NCI-H510A treated with DMSO at 0.1 percent for 48 hours (cell line): ENCODE results near the gene CXCL11.
"Not testable (repeated sequence)": the region's sequence is repeated elsewhere in the genome, so short reads cannot be mapped to it uniquely, and the experiment has no call there.

Experiments
- DNase-seq: peaks from one replicate; lab custom pipeline; 2025; lab: John Stamatoyannopoulos, UW

CXCL11 gene

GRCh38 chr4:76035799-76036380 is at the start of gene CXCL11:
Gene CXCL11 (minus strand): TSS chr4:76036070. CDS start chr4:76035987, 83 bp downstream.
- DNase-seq = no peak

- DNase-seq = no peak
Measured at GRCh38 chr4:76084542-76084941, 48.7 kb upstream of the CXCL11 start.

GRCh38 chr4:76083386-76083988 is 47.6 kb upstream of the CXCL11 start:
- DNase-seq = no peak

GRCh38 chr4:76078033-76078613 is 42.3 kb upstream of the CXCL11 start:
- DNase-seq = no peak

GRCh38 chr4:76074993-76075600 is 39.2 kb upstream of the CXCL11 start:
- DNase-seq = no peak

DNA sequence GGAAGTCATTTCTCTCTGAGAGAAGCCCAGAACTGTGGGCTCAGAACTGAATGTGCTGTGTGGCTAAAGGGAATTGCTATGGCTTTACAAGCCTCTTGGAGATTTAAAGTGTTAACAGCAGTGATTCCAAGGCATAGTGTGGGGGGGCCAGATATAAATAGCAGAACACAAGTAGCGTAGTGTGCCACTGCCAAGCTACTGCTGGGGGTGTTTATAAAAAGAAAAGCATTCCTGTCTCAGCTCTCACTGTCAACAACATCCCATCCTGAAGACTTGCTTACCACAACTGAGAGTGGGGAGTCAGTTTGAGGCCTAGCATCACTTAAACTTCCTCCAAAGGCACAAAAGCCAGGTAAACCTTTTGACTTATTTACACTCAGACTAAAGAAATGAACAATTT is 38.6 kb upstream of the CXCL11 start, which contains the start of gene ART3:
TSS of gene ART3 (plus strand) at position 242 of the 400 bp plus-strand sequence. CDS start 1,181 bp downstream, outside the sequence.
- no peak for DNase-seq

GRCh38 chr4:76072760-76073159 is 36.9 kb upstream of the CXCL11 start:
- DNase-seq = no peak

DNA sequence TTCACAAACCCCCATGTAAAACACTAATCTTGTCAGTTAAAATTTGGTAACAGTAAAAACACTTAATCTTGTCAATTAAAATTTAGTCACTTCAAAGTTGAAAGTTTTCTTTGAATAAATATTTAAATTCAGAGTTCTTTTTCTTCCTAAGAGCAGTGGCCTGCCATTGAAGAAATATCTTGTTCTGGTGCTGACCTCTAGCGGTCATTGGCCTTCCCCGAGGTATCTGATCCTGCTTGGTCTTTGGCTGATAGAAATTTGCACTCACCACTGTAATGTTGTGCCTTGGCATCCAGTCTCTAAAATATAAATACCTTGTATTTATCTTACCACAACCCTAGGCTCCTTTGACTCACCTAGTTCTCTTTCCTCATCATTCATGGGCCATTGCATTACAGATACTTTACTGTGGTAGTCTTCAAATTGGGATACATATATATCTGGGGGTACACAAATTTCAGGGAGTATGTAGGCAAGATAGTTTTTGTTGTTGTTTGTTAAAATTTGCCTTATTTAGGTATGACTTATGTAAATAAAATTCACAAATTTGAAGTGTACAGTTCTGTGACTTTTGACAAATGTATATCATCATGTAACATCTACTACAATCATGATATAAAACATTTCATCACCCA is 31.9 kb upstream of the CXCL11 start:
- peak; percentile 81 for DNase-seq

- no peak for DNase-seq
Measured at GRCh38 chr4:76066546-76066945, 30.7 kb upstream of the CXCL11 start.

GRCh38 chr4:76061982-76062381 is 26.1 kb upstream of the CXCL11 start:
- DNase-seq = no peak

DNA sequence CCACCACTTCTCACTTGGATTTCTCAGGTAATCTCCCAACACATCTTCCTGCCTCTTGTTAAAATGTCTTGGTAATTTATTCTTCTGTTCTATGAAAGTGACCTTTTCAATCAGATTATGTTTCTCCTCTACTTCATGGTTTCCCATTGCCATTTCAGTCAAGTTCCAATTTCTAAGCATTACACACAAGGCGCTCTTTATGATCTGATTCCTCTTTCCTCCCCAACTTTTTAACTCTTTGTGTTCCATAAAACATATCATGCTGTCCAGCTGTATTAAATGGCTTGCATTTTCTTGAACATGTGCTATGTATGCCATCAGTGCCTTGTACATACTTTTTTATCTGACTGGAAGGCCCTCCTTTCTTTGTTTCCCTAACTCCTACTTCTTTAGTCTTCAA is 25.6 kb upstream of the CXCL11 start:
- DNase-seq = no peak

GRCh38 chr4:76060506-76060905 is 24.6 kb upstream of the CXCL11 start:
- DNase-seq = no peak

GRCh38 chr4:76059750-76060149 is 23.9 kb upstream of the CXCL11 start:
- DNase-seq = no peak

GRCh38 chr4:76058888-76059426 is 23.1 kb upstream of the CXCL11 start:
- DNase-seq = no peak

GRCh38 chr4:76058302-76058701 is 22.4 kb upstream of the CXCL11 start:
- no peak for DNase-seq

DNA sequence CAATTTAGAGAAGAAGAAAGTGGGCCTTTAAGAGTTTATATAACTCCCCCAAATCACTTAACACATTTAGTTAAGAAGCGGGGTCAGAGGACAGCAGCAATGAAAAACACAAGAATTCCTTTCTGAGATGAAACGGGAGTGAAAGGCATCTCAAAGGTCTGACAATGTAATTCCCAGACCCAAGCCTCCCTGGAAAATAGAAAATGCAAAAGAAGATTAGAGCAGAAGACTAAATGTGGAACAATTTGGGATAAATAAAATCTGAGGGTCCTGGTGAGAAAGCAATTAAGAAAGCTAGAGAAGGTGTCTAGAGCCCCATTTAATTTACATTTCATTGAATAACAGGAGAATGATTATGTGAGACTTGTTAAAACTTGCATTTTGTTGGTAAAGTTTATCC is 19.6 kb upstream of the CXCL11 start:
- no peak for DNase-seq

DNA sequence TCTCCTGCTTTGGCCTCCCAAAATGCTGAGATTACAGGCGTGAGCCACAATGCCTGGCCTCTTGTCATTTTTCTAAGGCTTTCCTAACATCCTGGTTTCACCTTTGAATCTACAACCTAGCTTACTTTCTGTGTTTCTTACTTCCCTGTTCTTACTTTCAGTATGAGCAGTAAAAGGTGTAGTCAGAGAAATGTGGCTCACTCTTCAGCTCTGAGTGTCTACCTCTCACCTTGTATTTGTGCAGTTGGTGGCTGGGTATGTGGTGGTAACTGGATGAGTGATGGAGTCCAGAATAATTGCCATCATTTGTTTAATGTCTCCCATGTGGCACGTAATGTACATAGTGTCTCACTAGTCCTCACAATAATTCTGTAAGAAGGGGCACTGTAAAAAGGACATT is 19.1 kb upstream of the CXCL11 start:
- DNase-seq = no peak

DNA sequence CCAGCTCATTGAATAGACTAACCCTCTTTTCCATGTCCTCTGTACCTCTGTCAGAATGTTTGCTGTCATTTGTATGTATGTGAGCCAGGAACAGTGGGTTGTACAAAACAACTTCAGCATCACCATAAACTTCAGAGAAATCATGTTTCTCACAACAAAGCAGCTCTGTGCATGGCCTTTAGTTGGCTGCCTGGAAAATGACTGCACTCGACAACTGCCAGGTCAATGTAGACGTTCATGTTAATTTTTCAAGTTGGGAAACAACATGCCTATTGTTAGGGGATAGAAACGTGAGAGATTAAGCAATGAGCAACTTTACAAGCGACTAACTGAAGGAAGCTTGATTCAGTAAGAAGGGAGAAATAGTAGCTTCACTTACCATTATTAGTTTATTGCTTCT is 17.9 kb upstream of the CXCL11 start:
- DNase-seq = no peak

GRCh38 chr4:76050560-76051050 is 14.7 kb upstream of the CXCL11 start:
- DNase-seq = not testable (repeated sequence)

DNA sequence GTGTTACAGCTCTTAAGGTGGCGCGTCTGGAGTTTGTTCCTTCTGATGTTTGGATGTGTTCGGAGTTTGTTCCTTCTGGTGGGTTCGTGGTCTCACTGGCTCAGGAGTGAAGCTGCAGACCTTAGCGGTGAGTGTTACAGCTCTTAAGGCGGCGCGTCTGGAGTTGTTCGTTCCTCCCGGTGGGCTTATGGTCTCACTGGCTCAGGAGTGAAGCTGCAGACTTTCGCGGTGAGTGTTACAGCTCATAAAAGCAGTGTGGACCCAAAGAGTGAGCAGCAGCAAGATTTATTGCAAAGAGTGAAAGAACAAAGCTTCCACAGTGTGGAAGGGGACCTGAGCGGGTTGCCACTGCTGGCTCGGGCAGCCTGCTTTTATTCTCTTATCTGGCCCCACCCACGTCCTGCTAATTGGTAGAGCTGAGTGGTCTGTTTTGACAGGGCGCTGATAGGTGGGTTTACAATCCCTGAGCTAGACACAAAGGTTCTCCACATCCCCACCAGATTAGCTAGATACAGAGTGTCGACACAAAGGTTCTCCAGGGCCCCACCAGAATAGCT is 14.1 kb upstream of the CXCL11 start:
- DNase-seq = not testable (repeated sequence)

- not testable (repeated sequence) for DNase-seq
Measured at GRCh38 chr4:76044686-76045085, 8.8 kb upstream of the CXCL11 start.

- DNase-seq = not testable (repeated sequence)
Measured at GRCh38 chr4:76043306-76043705, 7.4 kb upstream of the CXCL11 start.
